ENCODE results near the gene ACACB. TPM values are rescaled to one million over a fixed set of nuclear protein-coding genes. Genes with fewer than 3 reads are reported as not detected.

ACACB gene
- total RNA-seq, 1 donor from 2014 or later = 5.9 TPM

- peaks cover 17% of the 10 kb centered on the region for H3K36me3 Mint-ChIP-seq (ENCODE audit: low read depth)
- no peaks in the 10 kb centered on the region for H3K4me1 Mint-ChIP-seq (ENCODE audit: low read depth)
- no peak for TF ChIP-seq CTCF (IDR thresholded peaks at IDR 0.05)
- H3K9me3 Mint-ChIP-seq (ENCODE audit: low read depth) = no peaks in the 10 kb centered on the region
- no peak for DNase-seq (ENCODE audit: low spot score)
- no peak overlapping the region for H3K27ac Mint-ChIP-seq (ENCODE audit: unreplicated experiment)
- no peak overlapping the region for H3K4me3 Mint-ChIP-seq (ENCODE audit: unreplicated experiment)
- H3K27me3 Mint-ChIP-seq (ENCODE audit: low read depth) = no peaks in the 10 kb centered on the region
Measured at GRCh38 chr12:109240365-109240764, 124.0 kb downstream of the ACACB start.

GRCh38 chr12:109241936-109242335 lies 125.5 kb downstream of the ACACB start:
- Mint-ChIP-seq H3K27ac (ENCODE audit: unreplicated experiment) (no peak overlapping the region), H3K9me3 (ENCODE audit: low read depth) (no peaks in the 10 kb centered on the region), H3K4me3 (ENCODE audit: unreplicated experiment) (no peak overlapping the region), H3K27me3 (ENCODE audit: low read depth) (no peaks in the 10 kb centered on the region), H3K36me3 (ENCODE audit: low read depth) (peaks cover 20% of the 10 kb centered on the region), H3K4me1 (ENCODE audit: low read depth) (no peaks in the 10 kb centered on the region)
- DNase-seq (ENCODE audit: low spot score) = no peak
- TF ChIP-seq CTCF (IDR thresholded peaks at IDR 0.05) = no peak

- Mint-ChIP-seq H3K27me3 (ENCODE audit: low read depth) (no peaks in the 10 kb centered on the region), H3K4me1 (ENCODE audit: low read depth) (no peaks in the 10 kb centered on the region), H3K36me3 (ENCODE audit: low read depth) (peaks cover 17% of the 10 kb centered on the region), H3K27ac (ENCODE audit: unreplicated experiment) (no peak overlapping the region), H3K9me3 (ENCODE audit: low read depth) (no peaks in the 10 kb centered on the region), H3K4me3 (ENCODE audit: unreplicated experiment) (no peak overlapping the region)
- TF ChIP-seq CTCF (IDR thresholded peaks at IDR 0.05) = no peak
- DNase-seq (ENCODE audit: low spot score) = no peak
Measured at GRCh38 chr12:109244073-109244472, 127.7 kb downstream of the ACACB start.

- H3K27me3 Mint-ChIP-seq (ENCODE audit: low read depth) = no peaks in the 10 kb centered on the region
- no peak for DNase-seq (ENCODE audit: low spot score)
- no peaks in the 10 kb centered on the region for H3K9me3 Mint-ChIP-seq (ENCODE audit: low read depth)
- peaks cover 3% of the 10 kb centered on the region for H3K4me1 Mint-ChIP-seq (ENCODE audit: low read depth)
- no peak overlapping the region for H3K4me3 Mint-ChIP-seq (ENCODE audit: unreplicated experiment)
- no peak overlapping the region for H3K27ac Mint-ChIP-seq (ENCODE audit: unreplicated experiment)
- TF ChIP-seq CTCF (IDR thresholded peaks at IDR 0.05) = no peak
- peaks cover 15% of the 10 kb centered on the region for H3K36me3 Mint-ChIP-seq (ENCODE audit: low read depth)
Measured at GRCh38 chr12:109246221-109246620, 129.8 kb downstream of the ACACB start.

GRCh38 chr12:109247831-109248654 lies 131.7 kb downstream of the ACACB start:
- H3K36me3 Mint-ChIP-seq (ENCODE audit: low read depth) = peaks cover 12% of the 10 kb centered on the region
- no peaks in the 10 kb centered on the region for H3K27me3 Mint-ChIP-seq (ENCODE audit: low read depth)
- TF ChIP-seq CTCF (IDR thresholded peaks at IDR 0.05) = no peak
- DNase-seq (ENCODE audit: low spot score) = no peak
- H3K4me1 Mint-ChIP-seq (ENCODE audit: low read depth) = peaks cover 3% of the 10 kb centered on the region
- H3K27ac Mint-ChIP-seq (ENCODE audit: unreplicated experiment) = no peak overlapping the region
- no peak overlapping the region for H3K4me3 Mint-ChIP-seq (ENCODE audit: unreplicated experiment)
- no peaks in the 10 kb centered on the region for H3K9me3 Mint-ChIP-seq (ENCODE audit: low read depth)
